Right lobe of liver (tissue), 4 donors: ENCODE results near the gene CRYM.

Experiments used
- POLR2A ChIP-seq: fragments of 450-650 bp; IDR thresholded peaks from one replicate; pipeline ENCODE4 v1.6.1; 2017; ENCODE audit warnings: antibody characterized with exemption, mild to moderate bottlenecking
- TF ChIP-seq, protein P1 (sequence below), 4 donors: fragments of 200-600 bp in 3 of 4; fragments of 450-650 bp in 1 of 4; IDR thresholded peaks; one replicate each; pipeline versions ENCODE4 v1.5.1 to v1.8.0; 2016 to 2022; ENCODE audit warnings: antibody characterized with exemption in 4 of 4, mild to moderate bottlenecking in 2 of 4
- donor health status: DM: no; HTN: no; CAD: no.
- donor health status: DM: no; HTN: no; CAD: no.
- donor health status: DM: no; HTN: yes; CAD: no.

DNA sequence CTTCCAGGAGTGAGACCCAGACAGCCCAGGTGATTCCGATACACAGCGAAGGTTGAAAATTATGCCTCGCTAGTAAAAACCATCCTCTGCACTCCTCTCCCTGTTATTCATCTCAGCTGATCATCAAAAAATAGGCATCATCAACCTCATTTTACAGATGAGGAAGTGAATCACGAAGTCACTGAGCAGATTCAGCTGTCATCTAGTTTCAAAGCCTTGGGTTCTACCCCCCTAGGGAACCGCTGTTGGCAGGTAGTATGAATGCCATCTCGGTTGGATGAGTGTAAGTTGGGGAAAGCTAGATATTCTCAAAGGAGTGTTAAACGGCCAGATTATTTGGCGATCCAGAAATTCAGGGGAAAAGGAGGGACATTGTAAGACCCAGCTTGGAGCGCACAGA is 2.0 kb downstream of the CRYM start:
- no peak for TF ChIP-seq POLR2A
- TF ChIP-seq, protein P1, sequence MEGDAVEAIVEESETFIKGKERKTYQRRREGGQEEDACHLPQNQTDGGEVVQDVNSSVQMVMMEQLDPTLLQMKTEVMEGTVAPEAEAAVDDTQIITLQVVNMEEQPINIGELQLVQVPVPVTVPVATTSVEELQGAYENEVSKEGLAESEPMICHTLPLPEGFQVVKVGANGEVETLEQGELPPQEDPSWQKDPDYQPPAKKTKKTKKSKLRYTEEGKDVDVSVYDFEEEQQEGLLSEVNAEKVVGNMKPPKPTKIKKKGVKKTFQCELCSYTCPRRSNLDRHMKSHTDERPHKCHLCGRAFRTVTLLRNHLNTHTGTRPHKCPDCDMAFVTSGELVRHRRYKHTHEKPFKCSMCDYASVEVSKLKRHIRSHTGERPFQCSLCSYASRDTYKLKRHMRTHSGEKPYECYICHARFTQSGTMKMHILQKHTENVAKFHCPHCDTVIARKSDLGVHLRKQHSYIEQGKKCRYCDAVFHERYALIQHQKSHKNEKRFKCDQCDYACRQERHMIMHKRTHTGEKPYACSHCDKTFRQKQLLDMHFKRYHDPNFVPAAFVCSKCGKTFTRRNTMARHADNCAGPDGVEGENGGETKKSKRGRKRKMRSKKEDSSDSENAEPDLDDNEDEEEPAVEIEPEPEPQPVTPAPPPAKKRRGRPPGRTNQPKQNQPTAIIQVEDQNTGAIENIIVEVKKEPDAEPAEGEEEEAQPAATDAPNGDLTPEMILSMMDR (IDR thresholded peaks at IDR 0.05): no peak
